HepG2 (cell line): Measurements from ENCODE around the gene TMIGD3. TPM values are rescaled to one million over a fixed set of nuclear protein-coding genes. Genes with fewer than 3 reads are reported as not detected.

Experiments used
- ATF2 ChIP-seq: sonication (generic); formaldehyde crosslinking; IDR thresholded peaks from 2 replicates; pipeline ENCODE4 v1.4.0; 2020; ENCODE audit warnings: missing genetic modification reagents
- FIP1L1 ChIP-seq: fragments of 200-400 bp; formaldehyde crosslinking; IDR thresholded peaks from 2 replicates; pipeline ENCODE4 v1.6.1; 2018; ENCODE audit warnings: low read depth, mild to moderate bottlenecking, low read length, moderate library complexity, borderline replicate concordance; ENCODE audit not compliant: insufficient read depth
- HNF1A ChIP-seq, 2 experiments: sonication (generic) in 1 of 2; formaldehyde crosslinking in 1 of 2; IDR thresholded peaks; 2 replicates each; pipeline versions ENCODE4 v1.4.0 to v1.6.1; 2016 to 2020; ENCODE audit warnings: borderline replicate concordance in 1 of 2, low read depth in 1 of 2, mild to moderate bottlenecking in 1 of 2, missing genetic modification reagents in 1 of 2
- IKZF4 ChIP-seq: sonication (generic); formaldehyde crosslinking; IDR thresholded peaks from 2 replicates; pipeline ENCODE4 v1.5.1; 2020; ENCODE audit warnings: borderline replicate concordance, mild to moderate bottlenecking, low read depth, missing genetic modification reagents; ENCODE audit errors: not compliant biosample characterization
- NR2F1 ChIP-seq, 2 experiments: fragments of 450-650 bp in 1 of 2; formaldehyde crosslinking in 1 of 2; IDR thresholded peaks; 2 replicates each; pipeline versions ENCODE4 v1.5.0 to v1.6.1; 2016 to 2020; ENCODE audit warnings: mild to moderate bottlenecking in 1 of 2, missing compliant biosample characterization in 1 of 2, missing genetic modification reagents in 1 of 2, moderate library complexity in 1 of 2
- RBM39 ChIP-seq: fragments of 200-400 bp; formaldehyde crosslinking; IDR thresholded peaks from one replicate; pipeline ENCODE4 v1.6.1; 2018; ENCODE audit warnings: antibody characterized with exemption, mild to moderate bottlenecking, low read depth, low read length; ENCODE audit not compliant: poor library complexity, severe bottlenecking
- SIN3A ChIP-seq: IDR thresholded peaks from 2 replicates; pipeline ENCODE4 v1.6.1; 2011; ENCODE audit warnings: low read depth, mild to moderate bottlenecking, control low read depth, low read length, borderline replicate concordance
- SUZ12 ChIP-seq: fragments of 150-350 bp; IDR thresholded peaks from 2 replicates; pipeline ENCODE4 v1.6.1; 2014; ENCODE audit warnings: low read depth, low read length
- TRIM24 ChIP-seq: sonication (generic); formaldehyde crosslinking; IDR thresholded peaks from 2 replicates; pipeline ENCODE4 v1.8.0; 2022; ENCODE audit warnings: mild to moderate bottlenecking, missing genetic modification reagents
- XRCC5 ChIP-seq: fragments of 200-400 bp; formaldehyde crosslinking; optimal IDR thresholded peaks from 2 replicates; pipeline ENCODE3; 2017; ENCODE audit warnings: mild to moderate bottlenecking, low read length
- ZBTB25 ChIP-seq: IDR thresholded peaks from 2 replicates; pipeline ENCODE4 v1.6.1; 2018; ENCODE audit warnings: missing genetic modification reagents
- ZFP90 ChIP-seq: sonication (generic); formaldehyde crosslinking; IDR thresholded peaks from 2 replicates; pipeline ENCODE4 v1.8.0; 2022; ENCODE audit warnings: missing genetic modification reagents, mild to moderate bottlenecking, inconsistent platforms, borderline replicate concordance
- ZFX ChIP-seq: sonication (generic); formaldehyde crosslinking; IDR thresholded peaks from 2 replicates; pipeline ENCODE4 v1.4.0; 2020; ENCODE audit warnings: mild to moderate bottlenecking, low read depth, missing genetic modification reagents, moderate library complexity
- ZNF136 ChIP-seq: sonication (generic); formaldehyde crosslinking; IDR thresholded peaks from 2 replicates; pipeline ENCODE4 v1.8.1; 2022; ENCODE audit warnings: low read depth, mild to moderate bottlenecking, moderate library complexity, missing genetic modification reagents
- ZNF451 ChIP-seq: sonication (generic); formaldehyde crosslinking; IDR thresholded peaks from 2 replicates; pipeline ENCODE4 v1.5.0; 2020; ENCODE audit warnings: mild to moderate bottlenecking, missing genetic modification reagents
- ZNF770 ChIP-seq: sonication (generic); formaldehyde crosslinking; IDR thresholded peaks from 2 replicates; pipeline ENCODE4 v1.5.0; 2020; ENCODE audit warnings: mild to moderate bottlenecking, missing genetic modification reagents
- ZNF850 ChIP-seq: sonication (generic); formaldehyde crosslinking; conservative IDR thresholded peaks from 2 replicates; pipeline ENCODE4 v1.9.0; 2021; ENCODE audit warnings: mild to moderate bottlenecking, missing genetic modification reagents
- ZNF883 ChIP-seq: sonication (generic); formaldehyde crosslinking; IDR thresholded peaks from 2 replicates; pipeline ENCODE4 v1.5.1; 2020; ENCODE audit warnings: mild to moderate bottlenecking, missing genetic modification reagents; ENCODE audit errors: not compliant biosample characterization
- polyA plus RNA-seq, 8 experiments: library from polyadenylated mRNA; depleted of rRNA in 3 of 8; stranded (reverse) in 7 of 8; unstranded in 1 of 8; fragments of >200 nt; fragmentation: Illumina TruSeq in 4 of 8; extraction: Trizol in 4 of 8; gene quantifications; 2 replicates each; pipeline versions ENCODE4 v1.2.1 to v1.2.3, GENCODE V29; 2011 to 2016; ENCODE audit warnings: low read depth in 4 of 8, missing spikeins in 1 of 8, mixed read lengths in 1 of 8; ENCODE audit not compliant: insufficient read depth in 1 of 8
- total RNA-seq, 5 experiments: library from RNA; depleted of rRNA; stranded (reverse); fragments of >200 nt; fragmentation: Illumina TruSeq; extraction: Trizol; gene quantifications; 2 replicates each; pipeline ENCODE4 v1.2.3, GENCODE V29; 2016; ENCODE audit warnings: low read depth in 1 of 5

Gene TMIGD3
- total and polyA plus RNA-seq, 2 of the 13 experiments (the other 11 are each of a cell fraction or from before 2014, with no cell fraction given), result not detected

GRCh38 chr1:111507411-111508201 lies 4.2 kb upstream of the TMIGD3 start (continued):
- 0 out of 2 replicates have a peak, but pooled peaks have one; percentile 24 for TF ChIP-seq FIP1L1
- TF ChIP-seq SUZ12, result no peak
- TF ChIP-seq IKZF4, result peak; percentile 72
- no peak for TF ChIP-seq HNF1A (IDR thresholded peaks at IDR 0.05; ENCODE audit: low read depth)
- no peak for TF ChIP-seq HNF1A (CRISPR knock-in tag; IDR thresholded peaks at IDR 0.05; ENCODE audit: borderline replicate concordance)
- TF ChIP-seq ZFX, result peak; percentile 93
- 0 out of 2 replicates have a peak, but pooled peaks have one; percentile 56 for TF ChIP-seq ZNF770
- TF ChIP-seq ZNF451 (CRISPR knock-in tag), result 0 out of 2 replicates have a peak, but pooled peaks have one; percentile 19
- peak in 1 of 2 experiments; percentile 71; a peak in 2 of 4 replicates for TF ChIP-seq NR2F1 (CRISPR knock-in tag; IDR thresholded peaks at IDR 0.05)
- peak; percentile 81; the same call in 1 of the 2 replicates for TF ChIP-seq ZNF136 (CRISPR knock-in tag)
- no peak for TF ChIP-seq ZNF850 (CRISPR knock-in tag)
- 0 out of 2 replicates have a peak, but pooled peaks have one; percentile 46 for TF ChIP-seq ZBTB25
- peak; percentile 40; the same call in 1 of the 2 replicates for TF ChIP-seq SIN3A
- peak; percentile 42 for TF ChIP-seq RBM39
- peak; percentile 6 for TF ChIP-seq XRCC5
- no peak for TF ChIP-seq TRIM24 (CRISPR knock-in tag)
- no peak for TF ChIP-seq ATF2
- TF ChIP-seq ZNF883 (CRISPR knock-in tag), result peak; percentile 83
- 0 out of 2 replicates have a peak, but pooled peaks have one; percentile 35 for TF ChIP-seq ZFP90 (CRISPR knock-in tag)
